Subcutaneous abdominal adipose tissue (tissue), 5 donors: ENCODE results near the gene ELMO3.

Experiments used
- H3K27ac ChIP-seq: one replicate; pipeline ENCODE4 v1.7.0; 2013; ENCODE audit warnings: low read depth, mild to moderate bottlenecking, inconsistent platforms, low read length, moderate library complexity
- H3K27me3 ChIP-seq, 5 donors: one replicate each; pipeline ENCODE4 v1.7.0; 2013; ENCODE audit warnings: low read length in 5 of 5, inconsistent platforms in 1 of 5; ENCODE audit not compliant: control insufficient read depth in 5 of 5, insufficient read depth in 4 of 5
- H3K36me3 ChIP-seq, 5 donors: one replicate each; pipeline ENCODE4 v1.7.0; 2013; ENCODE audit warnings: low read length in 5 of 5; ENCODE audit not compliant: control insufficient read depth in 5 of 5, insufficient read depth in 5 of 5
- H3K4me1 ChIP-seq, 5 donors: one replicate each; pipeline ENCODE4 v1.7.0; 2013; ENCODE audit warnings: low read length in 5 of 5, mild to moderate bottlenecking in 3 of 5, moderate library complexity in 1 of 5; ENCODE audit not compliant: control insufficient read depth in 5 of 5, insufficient read depth in 5 of 5
- H3K4me3 ChIP-seq, 5 donors: one replicate each; pipeline ENCODE4 v1.7.0; 2013; ENCODE audit warnings: low read length in 5 of 5, low read depth in 1 of 5
- H3K9ac ChIP-seq, 5 donors: one replicate each; pipeline ENCODE4 v1.7.0; 2013; ENCODE audit warnings: low read length in 5 of 5, mild to moderate bottlenecking in 4 of 5, moderate library complexity in 3 of 5
- H3K9me3 ChIP-seq, 5 donors: one replicate each; pipeline ENCODE4 v1.7.0; 2013; ENCODE audit warnings: low read length in 5 of 5; ENCODE audit not compliant: control insufficient read depth in 5 of 5
- donor health status: healthy.
- donor health status: healthy.
- donor health status: healthy.
- donor health status: healthy.
- donor health status: healthy.

Gene ELMO3

GRCh38 chr16:67229906-67230808 is 31.2 kb downstream of the ELMO3 start:
- Histone ChIP-seq H3K27me3 (no peaks in the 10 kb centered on the region), H3K9me3 (no peaks in the 10 kb centered on the region), H3K4me1 (peaks cover 8 to 30% (median 22%) of the 10 kb centered on the region in 5 donors), H3K36me3 (peaks cover 0 to 66% (median 58%) of the 10 kb centered on the region in 5 donors), H3K9ac (no peak overlapping the region), H3K4me3 (no peak overlapping the region), H3K27ac (no peak overlapping the region)

GRCh38 chr16:67230809-67231660 is 32.1 kb downstream of the ELMO3 start:
- Histone ChIP-seq H3K4me1 (peaks cover 8 to 22% (median 19%) of the 10 kb centered on the region in 5 donors), H3K9ac (no peak overlapping the region), H3K4me3 (no peak overlapping the region), H3K27ac (no peak overlapping the region), H3K9me3 (no peaks in the 10 kb centered on the region), H3K36me3 (peaks cover 0 to 75% (median 64%) of the 10 kb centered on the region in 5 donors), H3K27me3 (no peaks in the 10 kb centered on the region)

GRCh38 chr16:67233596-67233995 is 34.7 kb downstream of the ELMO3 start:
- Histone ChIP-seq H3K27ac (no peak overlapping the region), H3K27me3 (no peaks in the 10 kb centered on the region), H3K4me3 (no peak overlapping the region), H3K4me1 (no peaks in the 10 kb centered on the region), H3K9me3 (no peaks in the 10 kb centered on the region), H3K9ac (no peak overlapping the region), H3K36me3 (peaks cover 0 to 92% (median 81%) of the 10 kb centered on the region in 5 donors)

GRCh38 chr16:67234180-67234597 is 35.3 kb downstream of the ELMO3 start:
- Histone ChIP-seq H3K9ac (no peak overlapping the region), H3K4me1 (peaks cover 0 to 1% (median 0%) of the 10 kb centered on the region in 5 donors), H3K27me3 (no peaks in the 10 kb centered on the region), H3K9me3 (no peaks in the 10 kb centered on the region), H3K36me3 (peaks cover 0 to 92% (median 81%) of the 10 kb centered on the region in 5 donors), H3K27ac (no peak overlapping the region), H3K4me3 (no peak overlapping the region)

- H3K27ac ChIP-seq: no peak overlapping the region
- H3K4me1 ChIP-seq: peaks cover 6 to 18% (median 11%) of the 10 kb centered on the region in 5 donors
- H3K9me3 ChIP-seq: no peaks in the 10 kb centered on the region
- no peak overlapping the region for H3K9ac ChIP-seq
- no peaks in the 10 kb centered on the region for H3K27me3 ChIP-seq
- H3K36me3 ChIP-seq: peaks cover 0 to 83% (median 71%) of the 10 kb centered on the region in 5 donors
- H3K4me3 ChIP-seq: no peak overlapping the region
Measured at GRCh38 chr16:67235816-67236562, 37.1 kb downstream of the ELMO3 start.

- no peaks in the 10 kb centered on the region for H3K9me3 ChIP-seq
- no peak overlapping the region for H3K4me3 ChIP-seq
- H3K27me3 ChIP-seq: no peaks in the 10 kb centered on the region
- H3K36me3 ChIP-seq: peaks cover 0 to 75% (median 63%) of the 10 kb centered on the region in 5 donors
- no peak overlapping the region for H3K27ac ChIP-seq
- no peak overlapping the region for H3K9ac ChIP-seq
- peaks cover 9 to 26% (median 19%) of the 10 kb centered on the region in 5 donors for H3K4me1 ChIP-seq
Measured at GRCh38 chr16:67236563-67237395, 37.8 kb downstream of the ELMO3 start.

GRCh38 chr16:67237396-67238277 is 38.7 kb downstream of the ELMO3 start:
- Histone ChIP-seq H3K27me3 (no peaks in the 10 kb centered on the region), H3K27ac (no peak overlapping the region), H3K9ac (no peak overlapping the region), H3K4me3 (no peak overlapping the region), H3K4me1 (peaks cover 14 to 34% (median 27%) of the 10 kb centered on the region in 5 donors), H3K36me3 (peaks cover 0 to 69% (median 60%) of the 10 kb centered on the region in 5 donors), H3K9me3 (no peaks in the 10 kb centered on the region)

- H3K4me3 ChIP-seq: no peak overlapping the region
- no peaks in the 10 kb centered on the region for H3K9me3 ChIP-seq
- no peak overlapping the region for H3K9ac ChIP-seq
- H3K27me3 ChIP-seq: no peaks in the 10 kb centered on the region
- H3K4me1 ChIP-seq: peaks cover 14 to 38% (median 33%) of the 10 kb centered on the region in 5 donors
- H3K36me3 ChIP-seq: peaks cover 0 to 67% (median 58%) of the 10 kb centered on the region in 5 donors
- no peak overlapping the region for H3K27ac ChIP-seq
Measured at GRCh38 chr16:67238278-67238575, 39.3 kb downstream of the ELMO3 start.
